ENCODE data around the gene FCGR3A.

Gene FCGR3A

DNA sequence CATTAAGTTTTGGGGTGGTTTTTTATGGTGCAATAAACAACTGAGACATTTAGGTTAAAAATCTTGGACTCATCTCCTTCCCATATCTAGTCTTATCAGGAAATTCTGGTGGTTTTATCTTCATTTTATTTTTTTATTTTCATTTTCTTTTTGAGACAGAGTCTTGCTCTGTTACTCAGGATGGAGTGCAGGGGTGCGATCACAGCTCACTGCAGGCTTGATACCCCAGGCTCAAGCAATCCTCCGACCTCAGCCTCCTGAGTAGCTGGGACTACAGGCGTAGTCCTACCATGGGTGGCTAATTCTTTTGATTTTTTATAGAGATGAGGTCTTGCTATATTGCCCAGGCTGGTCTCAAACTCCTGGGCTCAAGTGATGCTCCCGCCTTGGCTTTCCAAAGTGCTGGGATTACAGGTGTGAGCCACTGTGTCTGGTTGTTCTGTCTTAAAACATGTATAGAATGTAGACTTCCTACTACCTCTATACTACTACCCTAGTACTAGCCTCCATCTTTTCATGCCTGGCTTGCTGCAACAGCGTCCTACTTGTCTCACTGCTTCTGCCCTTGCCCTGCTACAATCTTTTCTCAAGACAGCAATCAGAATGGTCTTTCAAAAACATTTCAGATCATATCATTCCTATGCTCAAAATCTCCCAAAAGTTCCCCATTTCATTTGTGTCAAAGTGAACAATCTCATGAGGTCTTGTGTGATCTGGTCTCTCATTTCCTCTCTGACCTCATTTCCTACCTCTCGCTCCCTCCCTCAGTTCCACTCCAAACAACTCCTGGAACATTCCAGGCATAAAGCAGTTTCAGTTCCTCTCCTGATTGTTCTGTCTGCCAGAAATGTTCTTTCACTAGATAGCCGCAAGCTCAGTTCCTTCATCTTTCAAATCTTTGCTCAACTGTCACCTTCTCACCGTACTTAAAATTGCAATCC is 50.2 kb downstream of the FCGR3A start:
- DNase-seq: no peak

DNA sequence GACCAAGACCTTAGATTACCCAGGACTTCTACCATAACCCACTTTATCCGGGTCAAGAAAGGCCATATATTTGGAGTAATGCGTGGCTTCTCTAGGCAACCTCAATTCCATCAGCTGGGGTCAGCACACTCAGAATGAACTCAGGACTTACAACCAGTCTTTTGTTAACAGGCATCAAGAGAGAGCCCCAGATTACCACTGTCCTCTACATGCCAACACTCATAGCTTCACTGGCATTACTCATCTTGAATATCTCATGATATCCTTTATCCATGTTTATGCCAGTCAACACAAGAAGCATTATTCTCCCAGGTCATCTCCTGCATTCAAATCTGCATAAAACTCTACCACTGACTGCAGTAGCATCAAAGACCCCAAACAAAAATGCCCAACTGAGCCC is 51.0 kb downstream of the FCGR3A start:
- no peak for DNase-seq

DNA sequence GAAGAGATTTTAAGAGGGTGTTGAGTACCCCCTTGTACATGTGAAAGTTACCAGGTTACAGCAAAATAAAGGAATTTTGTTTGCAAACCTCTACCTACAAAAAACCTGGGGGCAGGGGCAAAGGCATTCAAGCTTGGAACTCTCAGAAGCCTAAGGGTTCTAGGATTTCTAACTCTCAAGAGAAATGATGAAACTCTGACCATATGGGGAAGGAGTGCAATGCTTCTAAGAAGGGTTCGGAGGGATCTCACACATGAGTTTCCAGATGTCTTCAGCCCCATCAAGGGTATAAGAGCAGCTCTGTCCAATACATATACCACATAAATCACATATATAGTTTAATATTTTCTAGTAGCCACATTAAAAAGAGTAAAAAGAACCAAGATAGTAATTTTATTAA is 51.7 kb downstream of the FCGR3A start:
- DNase-seq: no peak

- DNase-seq: no peak
Observed at GRCh38 chr1:161495490-161495889, 54.1 kb downstream of the FCGR3A start.

GRCh38 chr1:161494091-161494735 is 55.4 kb downstream of the FCGR3A start:
- DNase-seq: no peak

- DNase-seq: no peak
Observed at GRCh38 chr1:161492827-161493226, 56.8 kb downstream of the FCGR3A start.

Data from NCI-H1092 (cell line).